HG03354 (cell line): ENCODE measurements around the gene STX12.
A peak's percentile ranks its signal among the peaks of the same experiment; 100 is the strongest.
"Not testable (repeated sequence)": the region's sequence is repeated elsewhere in the genome, so short reads cannot be mapped to it uniquely, and the experiment has no call there.

Experiments used
- ATAC-seq: cut with Tn5 transposase; IDR thresholded peaks from one replicate; pipeline ENCODE4 v1.9.1; 2021; ENCODE audit warnings: mild to moderate bottlenecking; ENCODE audit not compliant: unreplicated experiment, poor library complexity, severe bottlenecking

The STX12 gene

DNA sequence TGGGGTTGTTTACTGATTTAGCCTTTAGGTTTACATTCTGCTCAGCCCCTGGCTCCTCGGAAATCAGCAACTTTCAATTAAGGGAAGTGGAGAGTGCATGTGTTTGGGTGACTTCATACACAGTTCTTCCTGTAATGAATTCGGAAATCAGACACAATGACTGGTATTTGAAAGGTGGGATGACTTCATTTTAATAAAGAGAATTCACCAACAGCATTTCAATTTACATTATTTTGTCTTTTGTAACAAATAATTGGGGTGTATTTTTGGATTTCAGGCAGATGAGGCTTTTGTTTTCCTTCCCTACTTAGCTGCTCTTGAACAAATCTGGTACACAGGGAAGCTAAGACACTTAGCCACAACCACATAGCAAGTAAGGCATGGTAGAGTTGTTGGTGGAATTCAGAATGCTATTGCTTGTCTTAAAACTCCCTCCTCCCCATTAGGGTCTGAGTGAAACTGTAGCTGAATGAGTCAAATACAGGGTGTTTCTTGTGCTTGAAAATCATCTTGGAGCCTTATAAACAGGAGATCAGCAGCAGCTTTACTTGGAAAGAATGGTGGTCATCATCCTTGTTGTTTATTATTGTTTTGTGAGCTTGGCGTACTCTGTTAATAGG is 917 bp downstream of the STX12 start:
- ATAC-seq: peak; percentile 16

DNA sequence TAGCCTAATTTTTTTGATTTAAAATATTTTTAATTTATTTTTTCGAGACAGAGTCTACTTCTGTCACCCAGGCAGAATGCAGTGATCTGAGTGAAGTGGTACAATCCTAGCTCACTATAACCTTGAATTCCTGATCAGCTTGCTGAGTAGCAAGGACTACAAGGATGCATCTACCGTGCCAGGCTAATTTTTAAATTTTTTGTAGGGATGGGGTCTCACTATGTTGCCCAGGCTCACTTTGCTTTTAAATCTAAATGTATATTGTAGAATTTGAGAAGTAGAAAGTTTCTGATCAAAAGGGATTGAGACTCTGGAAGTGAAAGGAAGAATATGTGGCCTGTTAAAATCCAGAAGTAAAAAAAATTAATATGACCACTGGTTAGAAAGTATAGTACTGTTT is 1.6 kb downstream of the STX12 start:
- no peak for ATAC-seq

GRCh38 chr1:27775336-27775735 is 2.3 kb downstream of the STX12 start:
- ATAC-seq: not testable (repeated sequence)

DNA sequence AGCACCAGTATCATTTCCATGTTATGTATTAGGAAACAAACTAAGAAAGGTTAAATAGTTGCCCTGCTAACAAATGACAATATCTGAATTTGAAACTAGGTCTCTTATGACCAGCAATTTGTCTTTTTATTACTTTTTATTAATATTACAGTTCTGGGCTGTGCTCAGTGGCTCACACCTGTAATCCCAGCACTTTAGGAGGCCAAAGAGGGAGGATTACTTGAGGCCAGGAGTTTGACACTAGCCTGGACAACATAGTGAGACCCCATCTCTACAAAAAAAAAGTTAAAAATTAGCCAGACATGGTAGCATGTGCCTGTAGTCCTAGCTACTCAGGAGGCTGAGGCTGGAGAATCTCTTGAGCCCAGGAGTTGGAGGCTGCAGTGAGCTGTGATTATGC is 3.3 kb downstream of the STX12 start:
- ATAC-seq: not testable (repeated sequence)

DNA sequence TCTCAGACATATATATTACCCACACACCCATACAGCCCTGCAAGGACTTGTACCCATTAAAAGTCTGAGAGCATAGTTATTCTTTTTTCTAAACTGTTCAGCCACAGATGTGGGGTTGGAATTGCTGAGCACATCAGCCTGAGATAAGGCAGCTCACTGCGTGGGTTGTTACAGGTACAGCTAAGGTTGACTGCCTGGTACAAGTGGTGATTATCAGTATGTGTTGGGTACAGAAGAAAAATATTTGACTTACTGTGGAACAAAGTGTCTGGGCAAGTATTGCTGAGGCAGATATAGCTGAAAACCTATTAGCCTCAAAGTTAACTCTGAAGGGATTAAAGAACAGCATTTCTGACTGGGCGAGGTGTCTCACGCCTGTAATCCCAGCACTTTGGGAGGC is 5.0 kb downstream of the STX12 start:
- ATAC-seq: no peak

- no peak for ATAC-seq
These were observed 6.1 kb downstream of the STX12 start for GRCh38 chr1:27779122-27779521.

GRCh38 chr1:27782950-27783349 is 9.9 kb downstream of the STX12 start:
- ATAC-seq: no peak

DNA sequence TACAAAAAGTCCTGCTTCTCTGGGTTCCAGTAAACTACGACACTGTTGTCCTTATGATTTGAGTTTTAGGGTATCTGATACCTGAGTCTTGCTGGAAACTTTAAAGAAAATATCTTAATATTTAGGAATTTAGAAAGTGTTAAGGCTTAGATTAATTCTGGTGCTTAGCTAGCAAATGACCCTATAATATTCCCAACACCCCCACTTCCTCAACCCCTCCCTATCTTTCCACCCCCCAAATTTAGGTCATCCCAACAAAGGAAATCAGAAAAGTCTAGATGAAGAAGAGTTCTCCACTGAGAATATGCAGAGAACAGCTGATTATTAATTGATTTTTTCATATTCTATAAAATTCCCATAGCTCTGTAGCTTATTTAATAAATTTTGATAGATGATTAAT is 11.7 kb downstream of the STX12 start:
- no peak for ATAC-seq

DNA sequence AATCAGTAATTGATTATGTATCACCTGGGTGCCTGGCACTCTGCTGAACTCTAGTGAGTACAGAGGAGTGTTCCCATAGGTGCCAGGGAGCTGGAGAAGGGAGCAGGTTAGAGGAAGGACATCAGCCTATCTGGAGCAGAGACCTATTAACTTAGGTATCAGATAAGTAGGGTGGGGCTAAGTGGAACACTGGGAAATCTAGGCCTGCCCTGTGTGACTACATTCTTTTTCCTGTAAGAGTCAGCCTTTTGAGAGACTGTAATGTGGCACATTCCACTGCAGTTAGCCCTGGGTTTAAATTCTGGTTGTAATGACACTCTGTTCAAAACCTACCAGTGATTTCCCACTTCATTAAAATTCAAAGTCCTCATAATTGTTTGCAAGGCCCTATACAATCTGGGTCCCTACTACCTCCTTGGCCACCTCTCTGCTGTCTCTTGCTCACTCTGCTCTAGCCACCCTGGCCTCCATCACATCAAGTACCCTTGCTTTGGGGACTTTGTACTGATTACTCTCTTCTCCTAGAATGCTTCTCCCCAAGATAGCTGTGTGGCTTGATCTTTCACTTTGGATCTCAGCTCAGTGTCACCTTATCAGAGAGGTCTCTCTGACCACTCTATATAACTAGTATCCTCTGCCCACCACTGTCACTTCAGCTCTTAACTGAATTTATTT is 12.9 kb downstream of the STX12 start:
- ATAC-seq: no peak

GRCh38 chr1:27787895-27788294 is 14.9 kb downstream of the STX12 start:
- no peak for ATAC-seq

DNA sequence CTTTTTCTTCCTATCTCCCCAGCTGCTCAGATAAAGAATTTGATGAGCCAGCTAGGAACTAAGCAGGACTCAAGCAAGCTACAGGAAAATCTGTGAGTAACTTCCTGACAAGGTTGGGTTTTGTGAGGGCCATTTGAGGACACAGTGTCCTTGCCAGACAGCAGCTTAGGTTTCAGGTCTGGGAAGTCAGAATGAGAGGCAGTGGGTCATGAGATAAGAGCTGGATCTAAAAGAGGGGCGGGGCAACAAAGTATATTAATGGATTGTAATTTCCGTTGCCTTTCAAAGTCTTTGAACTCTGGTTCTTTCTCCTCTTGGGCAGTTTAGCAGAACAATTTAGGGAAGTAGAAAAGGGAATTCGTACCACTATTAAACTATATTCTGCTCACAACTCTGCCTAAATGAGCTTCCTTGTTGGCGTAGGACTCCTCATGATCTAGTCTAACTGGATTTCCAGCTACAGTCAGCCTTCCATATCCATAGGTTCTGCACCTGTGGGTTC is 16.6 kb downstream of the STX12 start:
- ATAC-seq: no peak

DNA sequence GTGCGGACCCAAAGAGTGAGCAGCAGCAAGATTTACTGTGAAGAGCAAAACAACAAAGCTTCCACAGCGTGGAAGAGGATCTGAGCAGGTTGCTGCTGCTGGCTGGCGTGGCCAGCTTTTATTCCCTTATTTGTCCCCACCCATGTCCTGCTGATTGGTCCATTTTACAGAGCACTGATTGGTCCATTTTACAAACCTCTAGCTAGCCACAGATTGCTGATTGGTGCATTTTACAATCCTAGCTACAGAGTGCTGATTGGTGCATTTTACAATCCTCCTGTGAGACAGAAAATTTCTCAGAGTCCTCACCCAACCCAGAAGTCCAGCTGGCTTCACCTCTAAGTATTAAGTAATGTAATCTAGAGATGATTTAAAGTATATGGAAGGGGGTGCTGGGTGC is 17.3 kb downstream of the STX12 start:
- not testable (repeated sequence) for ATAC-seq

GRCh38 chr1:27795601-27796000 is 22.6 kb downstream of the STX12 start:
- no peak for ATAC-seq

GRCh38 chr1:27804791-27805190 is 31.8 kb downstream of the STX12 start:
- ATAC-seq: no peak

GRCh38 chr1:27806758-27807157 is 33.7 kb downstream of the STX12 start:
- no peak for ATAC-seq

DNA sequence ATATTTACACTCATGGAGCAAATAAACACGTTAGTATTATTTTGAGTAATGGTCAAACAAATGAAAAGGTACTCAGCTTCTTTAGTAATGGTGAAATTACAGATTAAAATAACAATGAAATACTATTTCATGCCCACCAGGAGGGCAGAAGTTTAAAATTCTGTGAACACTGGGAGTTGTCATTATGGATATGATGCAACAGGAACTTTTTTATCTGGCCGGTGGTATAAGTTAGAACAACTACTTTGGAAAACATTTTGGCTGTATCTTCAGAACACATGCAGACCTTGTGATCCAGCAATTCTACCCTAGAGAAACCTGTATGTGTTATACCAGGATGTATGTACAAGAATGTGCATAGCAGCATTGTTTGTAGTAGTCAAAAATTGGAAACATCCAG is 34.4 kb downstream of the STX12 start:
- ATAC-seq: no peak

DNA sequence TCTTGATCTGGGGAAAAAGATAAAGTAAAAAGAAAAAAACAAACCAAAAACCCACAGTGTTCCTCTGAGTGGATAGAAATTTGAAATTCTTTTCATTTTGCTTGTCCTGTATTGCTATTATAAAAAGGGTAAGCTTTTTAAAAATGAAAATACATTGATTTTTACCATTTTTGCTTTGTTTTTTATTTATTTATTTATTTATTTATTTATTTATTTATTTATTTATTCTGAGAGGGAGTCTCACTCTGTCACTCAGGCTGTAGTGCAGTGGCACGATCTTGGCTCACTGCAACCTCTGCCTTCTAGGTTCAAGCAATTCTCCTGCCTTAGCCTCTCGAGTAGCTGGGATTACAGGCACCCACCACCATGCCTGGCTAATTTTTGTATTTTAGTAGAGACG is 35.1 kb downstream of the STX12 start:
- not testable (repeated sequence) for ATAC-seq

DNA sequence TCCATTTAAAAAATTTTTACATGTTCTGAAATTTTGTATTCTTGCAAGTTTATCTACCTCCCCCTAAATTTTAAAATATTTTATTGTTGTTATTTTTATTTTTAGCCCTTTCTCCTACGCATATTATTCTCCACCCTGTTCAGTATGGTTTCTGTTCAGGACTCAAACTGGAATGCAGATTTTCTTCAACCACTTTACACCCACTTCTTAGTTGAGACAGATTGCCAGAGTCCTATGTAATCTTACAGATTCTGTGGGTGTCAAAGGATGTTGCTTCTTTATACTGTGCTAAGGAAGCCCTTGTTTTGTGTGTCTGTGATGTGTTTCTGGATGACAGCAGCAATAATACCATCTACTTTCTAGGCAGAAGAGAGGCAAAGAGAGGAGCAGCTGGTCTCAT is 36.9 kb downstream of the STX12 start:
- no peak for ATAC-seq

GRCh38 chr1:27811741-27812500 is 38.9 kb downstream of the STX12 start:
- no peak for ATAC-seq

- no peak for ATAC-seq
These were observed 44.1 kb downstream of the STX12 start for GRCh38 chr1:27816921-27817630.
